IMR-90 (cell line): Measurements from ENCODE around the gene B3GALT6. TPM values are rescaled to one million over a fixed set of nuclear protein-coding genes. Genes with fewer than 3 reads are reported as not detected.

Source experiments
- ATAC-seq: fragments of 200-7000 bp; cut with Tn5 transposase; 2 replicates; pipeline ENCODE4 v1.9.1; 2020; ENCODE audit warnings: low read depth, mild to moderate bottlenecking, moderate library complexity
- BruUV-seq: library from RNA; stranded (reverse); fragments of 400-500 nt; replicated peaks from 2 replicates; lab custom pipeline; 2021; lab: Mats Ljungman, UMichigan
- CTCF ChIA-PET: fragments of 300-600 bp; formaldehyde crosslinking; extraction: SDS; loops from one replicate; lab custom pipeline; 2021; ENCODE audit warnings: antibody characterized with exemption; lab: Yijun Ruan, JAX
- POLR2A ChIA-PET: fragments of 300-600 bp; sonication (Branson Sonifier 250); formaldehyde crosslinking; loops from one replicate; lab custom pipeline; 2022; ENCODE audit warnings: antibody characterized with exemption; ENCODE audit not compliant: unreplicated experiment; lab: Charles Lee
- DNase-seq: peaks from one replicate; pipeline ENCODE4 v3.0.0; 2013
- H2AFZ ChIP-seq: replicated peaks from 2 replicates; pipeline ENCODE3; 2013; ENCODE audit warnings: low read length, mild to moderate bottlenecking; ENCODE audit not compliant: poor library complexity
- H2AK5ac ChIP-seq: 2 replicates; pipeline ENCODE4 v1.6.1; 2013; ENCODE audit warnings: low read depth, low read length, inconsistent platforms
- H2AK9ac ChIP-seq: replicated peaks from 2 replicates; pipeline ENCODE3; 2013; ENCODE audit warnings: mild to moderate bottlenecking, low read depth, low read length, moderate library complexity; ENCODE audit not compliant: poor library complexity
- H2BK120ac ChIP-seq: 2 replicates; pipeline ENCODE4 v1.6.1; 2013; ENCODE audit warnings: low read depth, low read length, inconsistent platforms
- H2BK15ac ChIP-seq: 3 replicates; pipeline ENCODE4 v1.6.1; 2013; ENCODE audit warnings: low read depth, low read length, inconsistent platforms
- H2BK20ac ChIP-seq: 2 replicates; pipeline ENCODE4 v1.6.1; 2013; ENCODE audit warnings: low read depth, mild to moderate bottlenecking, inconsistent platforms, low read length, moderate library complexity
- H2BK5ac ChIP-seq: 2 replicates; pipeline ENCODE4 v1.6.1; 2013; ENCODE audit warnings: mild to moderate bottlenecking, low read depth, low read length, inconsistent platforms; ENCODE audit not compliant: poor library complexity, severe bottlenecking
- H3K14ac ChIP-seq: replicated peaks from 2 replicates; pipeline ENCODE4 v1.6.1; 2013; ENCODE audit warnings: low read depth, low read length, inconsistent platforms
- H3K18ac ChIP-seq: 2 replicates; pipeline ENCODE4 v1.6.1; 2013; ENCODE audit warnings: low read depth, low read length, control low read depth
- H3K23ac ChIP-seq: 2 replicates; pipeline ENCODE4 v1.6.1; 2013; ENCODE audit warnings: low read depth, low read length, inconsistent platforms
- H3K27ac ChIP-seq: 2 replicates; pipeline ENCODE4 v1.5.1; 2013; ENCODE audit warnings: mild to moderate bottlenecking, control low read depth, low read length; ENCODE audit not compliant: insufficient read depth
- H3K27me3 ChIP-seq: 2 replicates; pipeline ENCODE4 v1.6.1; 2013; ENCODE audit warnings: low read length; ENCODE audit not compliant: control insufficient read depth, insufficient read depth
- H3K36me3 ChIP-seq: 2 replicates; pipeline ENCODE4 v1.6.1; 2013; ENCODE audit warnings: low read length, mixed read lengths; ENCODE audit not compliant: control insufficient read depth, insufficient read depth
- H3K4ac ChIP-seq: 2 replicates; pipeline ENCODE4 v1.6.1; 2013; ENCODE audit warnings: low read depth, low read length, inconsistent platforms
- H3K4me1 ChIP-seq: 2 replicates; pipeline ENCODE4 v1.6.1; 2013; ENCODE audit warnings: low read length, mixed read lengths; ENCODE audit not compliant: control insufficient read depth, insufficient read depth
- H3K4me2 ChIP-seq: 2 replicates; pipeline ENCODE4 v1.6.1; 2013; ENCODE audit warnings: low read depth, mild to moderate bottlenecking, control low read depth, low read length, moderate library complexity
- H3K4me3 ChIP-seq: 2 replicates; pipeline ENCODE4 v1.5.1; 2013; ENCODE audit warnings: low read depth, mild to moderate bottlenecking, control low read depth, low read length, moderate library complexity; ENCODE audit not compliant: insufficient read depth
- H3K56ac ChIP-seq: 2 replicates; pipeline ENCODE4 v1.6.1; 2013; ENCODE audit warnings: low read length, inconsistent platforms; ENCODE audit not compliant: insufficient read depth; ENCODE audit errors: extremely low read depth
- H3K79me1 ChIP-seq, 2 experiments: 2 replicates each; pipeline ENCODE4 v1.6.1; 2013; ENCODE audit warnings: low read length in 2 of 2, inconsistent platforms in 1 of 2, low read depth in 1 of 2
- H3K9ac ChIP-seq: 2 replicates; pipeline ENCODE4 v1.6.1; 2013; ENCODE audit warnings: low read depth, low read length, control low read depth
- H3K9me1 ChIP-seq: 2 replicates; pipeline ENCODE4 v1.6.1; 2013; ENCODE audit warnings: low read length, inconsistent platforms; ENCODE audit not compliant: insufficient read depth
- H3K9me3 ChIP-seq: 2 replicates; pipeline ENCODE4 v1.6.1; 2013; ENCODE audit warnings: low read length; ENCODE audit not compliant: control insufficient read depth, insufficient read depth
- H4K20me1 ChIP-seq: 2 replicates; pipeline ENCODE4 v1.6.1; 2013; ENCODE audit warnings: low read length, inconsistent platforms; ENCODE audit not compliant: insufficient read depth
- H4K5ac ChIP-seq: 2 replicates; pipeline ENCODE4 v1.6.1; 2013; ENCODE audit warnings: mild to moderate bottlenecking, low read depth, low read length, control low read depth
- H4K8ac ChIP-seq, 2 experiments: 2 replicates each; pipeline ENCODE4 v1.6.1; 2013; ENCODE audit warnings: low read depth in 2 of 2, low read length in 2 of 2, control low read depth in 1 of 2, inconsistent platforms in 1 of 2
- H4K91ac ChIP-seq: 2 replicates; pipeline ENCODE4 v1.6.1; 2013; ENCODE audit warnings: low read depth, low read length, inconsistent platforms; ENCODE audit not compliant: insufficient read depth
- CHD1 ChIP-seq: IDR thresholded peaks from 2 replicates; pipeline ENCODE4 v1.6.1; 2012; ENCODE audit warnings: low read depth, low read length, improper control_type of control experiment
- FOS ChIP-seq: fragments of 150-350 bp; IDR thresholded peaks from 2 replicates; pipeline ENCODE4 v1.6.1; 2016; ENCODE audit warnings: low read depth, low read length
- MAFK ChIP-seq: IDR thresholded peaks from 2 replicates; pipeline ENCODE4 v1.6.1; 2012; ENCODE audit warnings: low read depth, low read length, improper control_type of control experiment
- MAZ ChIP-seq: IDR thresholded peaks from 2 replicates; pipeline ENCODE4 v1.6.1; 2012; ENCODE audit warnings: low read depth, mild to moderate bottlenecking, low read length, improper control_type of control experiment, moderate library complexity, borderline replicate concordance
- MXI1 ChIP-seq: IDR thresholded peaks from 2 replicates; pipeline ENCODE4 v1.6.1; 2012; ENCODE audit warnings: low read depth, mild to moderate bottlenecking, low read length, moderate library complexity, borderline replicate concordance
- NFE2L2 ChIP-seq: fragments of 150-350 bp; IDR thresholded peaks from 2 replicates; pipeline ENCODE4 v1.6.1; 2016; ENCODE audit warnings: low read depth, mild to moderate bottlenecking, low read length
- RAD21 ChIP-seq: IDR thresholded peaks from 2 replicates; pipeline ENCODE4 v1.6.1; 2012; ENCODE audit warnings: low read length, improper control_type of control experiment
- RCOR1 ChIP-seq: IDR thresholded peaks from 2 replicates; pipeline ENCODE4 v1.6.1; 2012; ENCODE audit warnings: mild to moderate bottlenecking, low read length, improper control_type of control experiment; ENCODE audit not compliant: insufficient replicate concordance
- RFX5 ChIP-seq: IDR thresholded peaks from 2 replicates; pipeline ENCODE4 v1.8.0; 2012; ENCODE audit warnings: low read depth, mild to moderate bottlenecking, low read length, moderate library complexity
- SMC3 ChIP-seq: fragments of 150-350 bp; IDR thresholded peaks from 2 replicates; pipeline ENCODE4 v1.6.1; 2016; ENCODE audit warnings: low read depth, mild to moderate bottlenecking, antibody characterized with exemption, low read length, moderate library complexity
- USF2 ChIP-seq: fragments of 150-350 bp; IDR thresholded peaks from 2 replicates; pipeline ENCODE4 v1.6.1; 2017; ENCODE audit warnings: mild to moderate bottlenecking, antibody characterized with exemption, low read length, low read depth
- WGBS, 2 experiments: methylation state at CpG; one replicate each; pipeline versions ENCODE4 v1.1.5 to v1.1.7; 2013; ENCODE audit warnings: missing lambda C conversion rate in 2 of 2; ENCODE audit not compliant: insufficient read length in 1 of 2; ENCODE audit errors: extremely low coverage in 2 of 2; 5-methylcytosine and 5-hydroxymethylcytosine counted together
- dilution Hi-C: fragments of 300-500 bp; cut with HindIII; formaldehyde crosslinking; loops from one replicate; pipeline ENCODE4 v1.14.3; 2018; ENCODE audit warnings: low sequenced_read_pairs; ENCODE audit not compliant: unreplicated experiment
- in situ Hi-C: fragments of 300-500 bp; cut with MboI; formaldehyde crosslinking; loops from 3 replicates; pipeline ENCODE4 v1.14.3; 2019; ENCODE audit warnings: low sequenced_read_pairs, inconsistent platforms, mixed read lengths
- intact Hi-C: fragments of 100-400 bp; cut with micrococcal nuclease; formaldehyde crosslinking; loops from 2 replicates; pipeline ENCODE4 v1.10.0; 2022
- polyA plus RNA-seq, 3 experiments: library from polyadenylated mRNA; depleted of rRNA; stranded (reverse); fragments of >200 nt; gene quantifications; 2 replicates each; pipeline ENCODE4 v1.2.3, GENCODE V29; 2012; ENCODE audit warnings: low replicate concordance in 1 of 3
- total RNA-seq: library from RNA; depleted of rRNA; stranded (reverse); fragments of >200 nt; gene quantifications from 2 replicates; pipeline ENCODE4 v1.2.3, GENCODE V29; 2012
- TF ChIP-seq, protein P1 (sequence below): fragments of 150-350 bp; IDR thresholded peaks from 2 replicates; pipeline ENCODE4 v1.6.1; 2016; ENCODE audit warnings: low read depth, mild to moderate bottlenecking, low read length, moderate library complexity, borderline replicate concordance
- TF ChIP-seq, protein P2 (sequence below): conservative IDR thresholded peaks from 2 replicates; pipeline ENCODE4 v1.5.1; 2012; ENCODE audit warnings: mild to moderate bottlenecking, low read depth, low read length, improper control_type of control experiment

Gene B3GALT6
- total and polyA plus RNA-seq, 2 of the 4 experiments (the other 2 are of a cell fraction) = 12.2 to 23.0 TPM

- 98% methylated on average over 21 of the region's 44 CpGs; no CpG with 5 or more reads in 1 of the 2 experiments for WGBS, 2 experiments
- no peak overlapping the region for H3K4ac ChIP-seq
- ATAC-seq (no peak), DNase-seq (no peak)
- no peaks in the 10 kb centered on the region for H3K27me3 ChIP-seq
- H3K9me3 ChIP-seq = no peaks in the 10 kb centered on the region
- CTCF ChIA-PET = no interaction called here
- POLR2A ChIA-PET = no interaction called here
- H3K27ac ChIP-seq = no peak overlapping the region
- H3K4me3 ChIP-seq = no peak overlapping the region
- no peak overlapping the region for H4K5ac ChIP-seq
- no peak overlapping the region for H3K4me2 ChIP-seq
- no TSS peak for BruUV-seq
- no peak overlapping the region for H3K56ac ChIP-seq
- no peak overlapping the region for H3K23ac ChIP-seq
- H2BK120ac ChIP-seq = no peak overlapping the region
- peaks cover 60% of the 10 kb centered on the region for H4K20me1 ChIP-seq
- peaks cover 6% of the 10 kb centered on the region; the same call in 1 of the 2 replicates for H3K4me1 ChIP-seq
- H2BK15ac ChIP-seq = no peak overlapping the region
- H2AK9ac ChIP-seq = no peak overlapping the region
- H2AK5ac ChIP-seq = no peak overlapping the region
- in situ Hi-C loops = no loop called here
- intact Hi-C loops = no loop called here
- no peak overlapping the region for H3K14ac ChIP-seq
- H2BK20ac ChIP-seq = no peak overlapping the region
- no peak overlapping the region for H4K91ac ChIP-seq
- dilution Hi-C loops = no loop called here
- H2BK5ac ChIP-seq = no peak overlapping the region
- peaks cover 62% of the 10 kb centered on the region for H3K36me3 ChIP-seq
- no peak overlapping the region for H4K8ac ChIP-seq
- H3K18ac ChIP-seq = no peak overlapping the region
- H3K79me1 ChIP-seq = peaks cover 11 to 72% of the 10 kb centered on the region in 2 experiments; a peak in 3 of 4 replicates
- no peak overlapping the region for H3K9ac ChIP-seq
- H3K9me1 ChIP-seq = peaks cover 15% of the 10 kb centered on the region
- no peak overlapping the region for H2AFZ ChIP-seq
- TF ChIP-seq MXI1 = no peak
- no peak for TF ChIP-seq RCOR1
- no peak for TF ChIP-seq MAFK
- TF ChIP-seq, protein P1, sequence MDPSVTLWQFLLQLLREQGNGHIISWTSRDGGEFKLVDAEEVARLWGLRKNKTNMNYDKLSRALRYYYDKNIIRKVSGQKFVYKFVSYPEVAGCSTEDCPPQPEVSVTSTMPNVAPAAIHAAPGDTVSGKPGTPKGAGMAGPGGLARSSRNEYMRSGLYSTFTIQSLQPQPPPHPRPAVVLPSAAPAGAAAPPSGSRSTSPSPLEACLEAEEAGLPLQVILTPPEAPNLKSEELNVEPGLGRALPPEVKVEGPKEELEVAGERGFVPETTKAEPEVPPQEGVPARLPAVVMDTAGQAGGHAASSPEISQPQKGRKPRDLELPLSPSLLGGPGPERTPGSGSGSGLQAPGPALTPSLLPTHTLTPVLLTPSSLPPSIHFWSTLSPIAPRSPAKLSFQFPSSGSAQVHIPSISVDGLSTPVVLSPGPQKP = no peak
- TF ChIP-seq RFX5 = no peak
- no peak for TF ChIP-seq CHD1
- TF ChIP-seq MAZ = no peak
- no peak for TF ChIP-seq USF2
- no peak for TF ChIP-seq RAD21
- TF ChIP-seq FOS = no peak
- no peak for TF ChIP-seq NFE2L2
- TF ChIP-seq, protein P2, sequence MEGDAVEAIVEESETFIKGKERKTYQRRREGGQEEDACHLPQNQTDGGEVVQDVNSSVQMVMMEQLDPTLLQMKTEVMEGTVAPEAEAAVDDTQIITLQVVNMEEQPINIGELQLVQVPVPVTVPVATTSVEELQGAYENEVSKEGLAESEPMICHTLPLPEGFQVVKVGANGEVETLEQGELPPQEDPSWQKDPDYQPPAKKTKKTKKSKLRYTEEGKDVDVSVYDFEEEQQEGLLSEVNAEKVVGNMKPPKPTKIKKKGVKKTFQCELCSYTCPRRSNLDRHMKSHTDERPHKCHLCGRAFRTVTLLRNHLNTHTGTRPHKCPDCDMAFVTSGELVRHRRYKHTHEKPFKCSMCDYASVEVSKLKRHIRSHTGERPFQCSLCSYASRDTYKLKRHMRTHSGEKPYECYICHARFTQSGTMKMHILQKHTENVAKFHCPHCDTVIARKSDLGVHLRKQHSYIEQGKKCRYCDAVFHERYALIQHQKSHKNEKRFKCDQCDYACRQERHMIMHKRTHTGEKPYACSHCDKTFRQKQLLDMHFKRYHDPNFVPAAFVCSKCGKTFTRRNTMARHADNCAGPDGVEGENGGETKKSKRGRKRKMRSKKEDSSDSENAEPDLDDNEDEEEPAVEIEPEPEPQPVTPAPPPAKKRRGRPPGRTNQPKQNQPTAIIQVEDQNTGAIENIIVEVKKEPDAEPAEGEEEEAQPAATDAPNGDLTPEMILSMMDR = no peak
- no peak for TF ChIP-seq SMC3
Measured at GRCh38 chr1:1226566-1227362, 5.3 kb upstream of the B3GALT6 start.
